GM12878 (cell line): ENCODE measurements around the gene IL17RA. TPM values are rescaled to one million over a fixed set of nuclear protein-coding genes. Genes with fewer than 3 reads are reported as not detected.

Experiments
- ATAC-seq: fragments of 200-7000 bp; cut with Tn5 transposase; 3 replicates; pipeline ENCODE4 v1.9.1; 2020; ENCODE audit warnings: mild to moderate bottlenecking, moderate library complexity
- BruUV-seq: library from RNA; stranded (reverse); fragments of 400-500 nt; replicated peaks from 2 replicates; lab custom pipeline; 2021; lab: Mats Ljungman, UMichigan
- CTCF ChIA-PET: fragments of 300-600 bp; sonication (Branson Sonifier 250); formaldehyde crosslinking; extraction: SDS; loops from one replicate; lab custom pipeline; 2021; ENCODE audit warnings: inconsistent platforms; lab: Yijun Ruan, JAX
- POLR2A ChIA-PET: fragments of 350-600 bp; formaldehyde crosslinking; extraction: SDS; loops from one replicate; lab custom pipeline; 2021; ENCODE audit warnings: inconsistent platforms; lab: Charles Lee
- RAD21 ChIA-PET: fragments of 300-600 bp; sonication (Branson Sonifier 250); formaldehyde crosslinking; loops from one replicate; lab custom pipeline; 2023; ENCODE audit warnings: antibody characterized with exemption; ENCODE audit not compliant: unreplicated experiment; lab: Charles Lee
- SMC1A ChIA-PET: fragments of 300-600 bp; sonication (Branson Sonifier 250); formaldehyde crosslinking; loops from one replicate; lab custom pipeline; 2023; ENCODE audit not compliant: unreplicated experiment, uncharacterized antibody; lab: Charles Lee
- DNase-seq: peaks from one replicate; pipeline ENCODE4 v3.0.0-alpha.2; 2011; ENCODE audit warnings: low read depth, low spot score
- FAIRE-seq: peaks from 3 replicates; lab custom pipeline; 2011; peaks lifted over from hg19 to GRCh38; lab: Jason Lieb, UNC
- H2AFZ ChIP-seq: 2 replicates; pipeline ENCODE4 v1.6.0; 2011; ENCODE audit warnings: low read depth, low read length, control low read depth; ENCODE audit not compliant: control insufficient read depth
- H3K27ac ChIP-seq: 2 replicates; pipeline ENCODE4 v1.5.1; 2011; ENCODE audit warnings: control low read depth; ENCODE audit not compliant: control insufficient read depth, insufficient read depth
- H3K27me3 ChIP-seq, 2 experiments: replicated peaks in 1 of 2; 2 replicates each; pipeline versions ENCODE4 v1.6.0 to v1.6.1; 2011; ENCODE audit warnings: low read length in 1 of 2; ENCODE audit not compliant: control insufficient read depth in 2 of 2, insufficient read depth in 2 of 2
- H3K36me3 ChIP-seq, 2 experiments: 2 replicates each; pipeline ENCODE4 v1.5.1; 2011; ENCODE audit warnings: low read length in 1 of 2; ENCODE audit not compliant: control insufficient read depth in 2 of 2, insufficient read depth in 2 of 2
- H3K4me1 ChIP-seq: 2 replicates; pipeline ENCODE4 v1.6.1; 2011; ENCODE audit warnings: mild to moderate bottlenecking, low read length, moderate library complexity, mixed read lengths; ENCODE audit not compliant: control insufficient read depth, insufficient read depth
- H3K4me2 ChIP-seq: 2 replicates; pipeline ENCODE4 v1.6.0; 2011; ENCODE audit warnings: control low read depth; ENCODE audit not compliant: control insufficient read depth, insufficient read depth
- H3K4me3 ChIP-seq: fragments of 200-600 bp; sonication (generic); 2 replicates; pipeline ENCODE4 v1.5.1; 2016
- H3K79me2 ChIP-seq: 2 replicates; pipeline ENCODE4 v1.6.0; 2011; ENCODE audit warnings: low read length; ENCODE audit not compliant: control insufficient read depth, insufficient read depth
- H3K9ac ChIP-seq: 2 replicates; pipeline ENCODE4 v1.8.0; 2011; ENCODE audit warnings: low read length, control low read depth, mixed read lengths; ENCODE audit not compliant: control insufficient read depth, insufficient read depth
- H3K9me3 ChIP-seq: replicated peaks from 3 replicates; pipeline ENCODE4 v1.5.1; 2011; ENCODE audit warnings: mild to moderate bottlenecking, low read length; ENCODE audit not compliant: control insufficient read depth, insufficient read depth
- H4K20me1 ChIP-seq: 2 replicates; pipeline ENCODE4 v1.6.0; 2011; ENCODE audit not compliant: control insufficient read depth, insufficient read depth
- CTCF ChIP-seq, 3 experiments: IDR thresholded peaks in 2 of 3; conservative IDR thresholded peaks in 1 of 3; 2 replicates each; pipeline ENCODE4 v1.5.1; 2011; ENCODE audit warnings: low read depth in 3 of 3, low read length in 3 of 3, mild to moderate bottlenecking in 3 of 3, control low read depth in 2 of 3, moderate library complexity in 2 of 3, inconsistent platforms in 1 of 3, mixed read lengths in 1 of 3; ENCODE audit not compliant: control insufficient read depth in 2 of 3, insufficient read depth in 1 of 3; ENCODE audit errors: extremely low read depth in 1 of 3
- KDM1A ChIP-seq: fragments of 200-600 bp; sonication (generic); IDR thresholded peaks from 2 replicates; pipeline ENCODE4 v1.6.1; 2016; ENCODE audit warnings: borderline replicate concordance
- ZNF274 ChIP-seq: IDR thresholded peaks from one replicate; pipeline ENCODE4 v1.8.0; 2011; ENCODE audit not compliant: insufficient read length, insufficient read depth
- WGBS: methylation state at CpG from one replicate; pipeline ENCODE4 v1.1.6; 2016; ENCODE audit warnings: low lambda C conversion rate; ENCODE audit not compliant: insufficient replicate concordance, insufficient coverage; ENCODE audit errors: missing lambda C conversion rate; 5-methylcytosine and 5-hydroxymethylcytosine counted together
- in situ Hi-C: fragments of 300-500 bp; cut with MboI; formaldehyde crosslinking; loops from 9 replicates; pipeline ENCODE4 v1.14.3; 2018; ENCODE audit warnings: mixed read lengths
- intact Hi-C: fragments of 100-400 bp; cut with micrococcal nuclease; formaldehyde crosslinking; loops from one replicate; pipeline ENCODE4 v1.14.2; 2022; ENCODE audit not compliant: unreplicated experiment
- polyA plus RNA-seq, 11 experiments: library from polyadenylated mRNA; depleted of rRNA in 4 of 11; unstranded in 6 of 11; stranded (reverse) in 5 of 11; fragments of >200 nt; fragmentation: Nextera tagmentation in 4 of 11; fragmentation: Illumina TruSeq in 1 of 11; extraction: Ambion mirVana in 4 of 11; extraction: Trizol in 1 of 11; gene quantifications; 1 replicate in 1 of 11; 2 replicates in 10 of 11; pipeline versions ENCODE4 v1.2.1 to v1.2.3, GENCODE V29; 2011 to 2016; ENCODE audit warnings: inconsistent platforms in 2 of 11, missing spikeins in 2 of 11, low read depth in 1 of 11
- total RNA-seq, 4 experiments: library from RNA; depleted of rRNA in 3 of 4; stranded (reverse); fragments of >200 nt in 3 of 4; fragmentation: Illumina TruSeq in 1 of 4; extraction: Trizol in 1 of 4; gene quantifications; 2 replicates each; pipeline versions ENCODE4 v1.2.1 to v1.2.3, GENCODE V29; 2013 to 2021

IL17RA gene
- total and polyA plus RNA-seq, 10 of the 15 experiments (the other 5 are each of a cell fraction or from before 2014, with no cell fraction given): 0.71 to 10.2 (median 4.2) TPM

GRCh38 chr22:17162731-17163130, 77.9 kb downstream of the IL17RA start (continued):
- no peak for TF ChIP-seq KDM1A

DNA sequence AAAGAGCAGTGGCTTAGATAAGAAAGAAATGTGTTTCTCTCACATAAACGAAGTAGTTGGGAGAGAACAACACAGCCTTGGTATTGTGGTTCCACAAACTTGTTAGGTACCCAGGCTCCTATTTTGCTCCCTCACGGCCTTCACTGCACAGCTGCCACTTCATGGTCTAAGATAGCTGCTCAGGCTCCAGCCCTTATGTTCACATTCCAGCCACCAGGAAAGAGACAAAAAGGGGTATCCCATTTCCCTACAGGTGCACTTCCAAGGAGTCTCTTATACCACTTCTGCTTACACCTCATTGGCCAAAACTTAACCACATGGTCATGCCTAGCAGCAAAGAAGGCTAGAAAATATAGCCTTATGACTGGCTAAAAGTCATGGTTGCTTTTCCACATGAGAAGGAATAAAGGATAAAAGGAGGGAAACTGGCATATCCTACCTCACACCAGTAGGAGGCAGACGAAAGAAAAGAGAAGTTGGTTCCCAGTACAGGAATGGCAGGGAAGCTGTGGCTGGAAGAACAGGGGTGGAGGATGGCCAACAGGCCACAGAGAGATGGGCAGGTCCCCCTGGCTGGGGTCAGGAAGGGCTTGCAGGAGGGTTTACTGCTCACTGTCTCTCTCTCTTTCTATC, 79.7 kb downstream of the IL17RA start:
- no peak for ATAC-seq

More for the DNA sequence above, 79.7 kb downstream of the IL17RA start:
- H3K36me3 ChIP-seq: no peaks in the 10 kb centered on the region
- intact Hi-C loops: no loop called here
- ChIA-PET POLR2A (no interaction called here), CTCF (interaction anchor here (0.8 to 8.1 kb wide), 2 partner anchors 8 to 10 kb away, joined by 3 to 72 read pairs; no protein-coding TSS in a partner anchor), RAD21 (no interaction called here), SMC1A (interaction anchor here (1.2 kb wide), 2 partner anchors 9 to 337 kb away, joined by 3 read pairs; no protein-coding TSS in a partner anchor)
- no peak for DNase-seq
- H3K4me1 ChIP-seq: no peaks in the 10 kb centered on the region
- in situ Hi-C loops: no loop called here
- no peak overlapping the region for H3K27ac ChIP-seq
- no peak overlapping the region for H3K4me2 ChIP-seq
- no peak overlapping the region for H3K4me3 ChIP-seq
- no peak overlapping the region for H3K9ac ChIP-seq
- H3K27me3 ChIP-seq: no peaks in the 10 kb centered on the region
- peaks cover 2% of the 10 kb centered on the region; the same call in 1 of the 2 replicates for H3K79me2 ChIP-seq
- no peaks in the 10 kb centered on the region for H3K9me3 ChIP-seq
- WGBS: 47% methylated on average over 3 of the region's 3 CpGs
- FAIRE-seq: no peak
- BruUV-seq: no TSS peak
- H2AFZ ChIP-seq: no peak overlapping the region
- H4K20me1 ChIP-seq: no peaks in the 10 kb centered on the region
- TF ChIP-seq CTCF (IDR thresholded peaks at IDR 0.05 in 2 of 3, conservative IDR thresholded peaks at IDR 0.05 in 1 of 3; ENCODE audit: control insufficient read depth in 2 of 3, extremely low read depth in 1 of 3, insufficient read depth in 1 of 3, low read depth in 3 of 3, low read length in 3 of 3) (peak in 2 of 3 experiments; percentile 16 to 21; a peak in 2 of 6 replicates), ZNF274 (no peak)

Other genes with a start within 250 kb of the IL17RA start
- not detected in 2 replicates for gene GAB4, start 76.8 kb upstream of the IL17RA start, total RNA-seq (2014; rRNA removed)
- not detected in 2 replicates for gene GAB4, start 76.8 kb upstream of the IL17RA start, total RNA-seq (2014; rRNA removed; fragmentation: Illumina TruSeq; extraction: Trizol)
- gene GAB4, start 76.8 kb upstream of the IL17RA start, total RNA-seq (2021): not detected in 2 replicates
- gene GAB4, start 76.8 kb upstream of the IL17RA start, polyA plus RNA-seq (2011; rRNA removed): not detected in 2 replicates
- gene GAB4, start 76.8 kb upstream of the IL17RA start, polyA plus RNA-seq (2014; fragmentation: Illumina TruSeq; extraction: Trizol): not detected in 2 replicates
- not detected for gene GAB4, start 76.8 kb upstream of the IL17RA start, polyA plus RNA-seq (2014; fragmentation: Nextera tagmentation; extraction: Ambion mirVana)
- not detected in 2 replicates for gene GAB4, start 76.8 kb upstream of the IL17RA start, polyA plus RNA-seq (2014; rRNA removed)
- not detected for gene GAB4, start 76.8 kb upstream of the IL17RA start, polyA plus RNA-seq (2016; fragmentation: Nextera tagmentation; extraction: Ambion mirVana)
- 0.05 TPM in 1 of 2 replicates, not detected in the other for gene TMEM121B, start 36.4 kb downstream of the IL17RA start, total RNA-seq (2014; rRNA removed)
- gene TMEM121B, start 36.4 kb downstream of the IL17RA start, total RNA-seq (2014; rRNA removed; fragmentation: Illumina TruSeq; extraction: Trizol): 0.04 TPM in 1 of 2 replicates, not detected in the other
- 0.08 and 0.10 TPM in 2 replicates for gene TMEM121B, start 36.4 kb downstream of the IL17RA start, total RNA-seq (2021)
- gene TMEM121B, start 36.4 kb downstream of the IL17RA start, polyA plus RNA-seq (2011; rRNA removed): not detected in 2 replicates
- 0.06 and 0.13 TPM in 2 replicates for gene TMEM121B, start 36.4 kb downstream of the IL17RA start, polyA plus RNA-seq (2014; fragmentation: Illumina TruSeq; extraction: Trizol)
- under 1 TPM in 1 of 2 experiments, not detected in 1; 0.02 TPM for gene TMEM121B, start 36.4 kb downstream of the IL17RA start, polyA plus RNA-seq (2014; fragmentation: Nextera tagmentation; extraction: Ambion mirVana)
- gene TMEM121B, start 36.4 kb downstream of the IL17RA start, polyA plus RNA-seq (2014; rRNA removed): 0.04 and 0.10 TPM in 2 replicates
- gene TMEM121B, start 36.4 kb downstream of the IL17RA start, polyA plus RNA-seq (2016; fragmentation: Nextera tagmentation; extraction: Ambion mirVana): not detected
- gene HDHD5, start 74.3 kb downstream of the IL17RA start, total RNA-seq (2014; rRNA removed): 47.8 and 54.1 TPM in 2 replicates
- 25.8 and 27.1 TPM in 2 replicates for gene HDHD5, start 74.3 kb downstream of the IL17RA start, total RNA-seq (2014; rRNA removed; fragmentation: Illumina TruSeq; extraction: Trizol)
- 46.4 and 47.0 TPM in 2 replicates for gene HDHD5, start 74.3 kb downstream of the IL17RA start, total RNA-seq (2021)
- 45.2 and 67.4 TPM in 2 replicates for gene HDHD5, start 74.3 kb downstream of the IL17RA start, polyA plus RNA-seq (2011; rRNA removed)
- 8.9 and 27.4 TPM in 2 replicates for gene HDHD5, start 74.3 kb downstream of the IL17RA start, polyA plus RNA-seq (2014; fragmentation: Illumina TruSeq; extraction: Trizol)
- gene HDHD5, start 74.3 kb downstream of the IL17RA start, polyA plus RNA-seq (2014; fragmentation: Nextera tagmentation; extraction: Ambion mirVana): 1 to 10 TPM; 1.7 to 7.7 TPM
- 51.9 and 52.8 TPM in 2 replicates for gene HDHD5, start 74.3 kb downstream of the IL17RA start, polyA plus RNA-seq (2014; rRNA removed)
- gene HDHD5, start 74.3 kb downstream of the IL17RA start, polyA plus RNA-seq (2016; fragmentation: Nextera tagmentation; extraction: Ambion mirVana): 10 to 100 TPM; 67.3 to 68.0 TPM
- gene ADA2, start 134.4 kb downstream of the IL17RA start, total RNA-seq (2014; rRNA removed): 10.2 and 10.3 TPM in 2 replicates
- gene ADA2, start 134.4 kb downstream of the IL17RA start, total RNA-seq (2014; rRNA removed; fragmentation: Illumina TruSeq; extraction: Trizol): 7.2 and 8.1 TPM in 2 replicates
- 24.5 and 24.7 TPM in 2 replicates for gene ADA2, start 134.4 kb downstream of the IL17RA start, total RNA-seq (2021)
- gene ADA2, start 134.4 kb downstream of the IL17RA start, polyA plus RNA-seq (2011; rRNA removed): 6.2 and 10.4 TPM in 2 replicates
- gene ADA2, start 134.4 kb downstream of the IL17RA start, polyA plus RNA-seq (2014; fragmentation: Illumina TruSeq; extraction: Trizol): 21.2 and 21.4 TPM in 2 replicates
- 1 to 10 TPM; 5.5 to 7.1 TPM for gene ADA2, start 134.4 kb downstream of the IL17RA start, polyA plus RNA-seq (2014; fragmentation: Nextera tagmentation; extraction: Ambion mirVana)
- 12.6 and 16.5 TPM in 2 replicates for gene ADA2, start 134.4 kb downstream of the IL17RA start, polyA plus RNA-seq (2014; rRNA removed)
- 1 to 10 TPM; 7.0 to 7.5 TPM for gene ADA2, start 134.4 kb downstream of the IL17RA start, polyA plus RNA-seq (2016; fragmentation: Nextera tagmentation; extraction: Ambion mirVana)